K562 (cell line): ENCODE data around the gene DUS1L. TPM values are rescaled to one million over a fixed set of nuclear protein-coding genes. Genes with fewer than 3 reads are reported as not detected.

ENCODE experiments used
- ATAC-seq: fragments of 200-7000 bp; cut with Tn5 transposase; 3 replicates; pipeline ENCODE4 v1.9.1; 2020; ENCODE audit warnings: moderate library complexity
- BruUV-seq: library from RNA; stranded (reverse); fragments of 400-500 nt; replicated peaks from 2 replicates; lab custom pipeline; 2021; lab: Mats Ljungman, UMichigan
- CTCF ChIA-PET: fragments of 300-600 bp; formaldehyde crosslinking; extraction: SDS; loops from one replicate; lab custom pipeline; 2021; ENCODE audit warnings: low intra/inter-chr PET ratio; lab: Yijun Ruan, JAX
- POLR2A ChIA-PET: fragments of 300-600, 350-650 bp; sonication (Branson Sonifier 250); formaldehyde crosslinking; extraction: SDS; loops from one replicate; lab custom pipeline; 2021; ENCODE audit warnings: antibody characterized with exemption, inconsistent platforms; lab: Yijun Ruan, JAX
- DNase-seq, 4 experiments: peaks; one replicate each; pipeline versions ENCODE4 v3.0.0 to v3.0.0-alpha.2; 2011 to 2018; ENCODE audit warnings: low spot score in 3 of 4, mixed read lengths in 3 of 4; ENCODE audit errors: extremely low read depth in 1 of 4
- FAIRE-seq: peaks from 2 replicates; lab custom pipeline; 2011; peaks lifted over from hg19 to GRCh38; lab: Jason Lieb, UNC
- H2AFZ ChIP-seq: 2 replicates; pipeline ENCODE4 v1.6.0; 2011; ENCODE audit warnings: low read depth, low read length, control low read depth, inconsistent platforms
- H3K27ac ChIP-seq: fragments of 200-600 bp; 3 replicates; pipeline ENCODE4 v1.8.0; 2011; ENCODE audit warnings: low read depth, mild to moderate bottlenecking, control low read depth, inconsistent platforms, low read length, moderate library complexity, mixed read lengths; ENCODE audit errors: extremely low read depth
- H3K27me3 ChIP-seq, 2 experiments: fragments of 300-600 bp in 1 of 2; 2 replicates in 1 of 2; 3 replicates in 1 of 2; pipeline versions ENCODE4 v1.6.0 to v1.8.0; 2011; ENCODE audit warnings: inconsistent platforms in 2 of 2, low read length in 2 of 2, mild to moderate bottlenecking in 1 of 2, mixed read lengths in 1 of 2, moderate library complexity in 1 of 2; ENCODE audit not compliant: control insufficient read depth in 2 of 2, insufficient read depth in 2 of 2
- H3K36me3 ChIP-seq: fragments of 300-600 bp; 3 replicates; pipeline ENCODE4 v1.8.0; 2011; ENCODE audit warnings: mild to moderate bottlenecking, low read length, inconsistent platforms; ENCODE audit not compliant: control insufficient read depth, insufficient read depth
- H3K4me1 ChIP-seq, 2 experiments: fragments of 200-600 bp in 1 of 2; replicated peaks in 1 of 2; 2 replicates in 1 of 2; 3 replicates in 1 of 2; pipeline versions ENCODE4 v1.5.1 to v1.8.0; 2011; ENCODE audit warnings: inconsistent platforms in 2 of 2, low read length in 2 of 2, mild to moderate bottlenecking in 1 of 2, mixed read lengths in 1 of 2, moderate library complexity in 1 of 2; ENCODE audit not compliant: control insufficient read depth in 2 of 2, insufficient read depth in 2 of 2
- H3K4me2 ChIP-seq: 2 replicates; pipeline ENCODE4 v1.6.1; 2011; ENCODE audit warnings: low read length, control low read depth, inconsistent platforms, mixed read lengths; ENCODE audit not compliant: insufficient read depth
- H3K4me3 ChIP-seq: fragments of 200-600 bp; sonication (generic), shearing (Covaris generic); 2 replicates; pipeline ENCODE4 v1.5.1; 2016; ENCODE audit warnings: control low read depth, inconsistent platforms
- H3K79me2 ChIP-seq: fragments of 200-600 bp; 3 replicates; pipeline ENCODE4 v1.8.0; 2011; ENCODE audit warnings: low read length, inconsistent platforms; ENCODE audit not compliant: control insufficient read depth, insufficient read depth
- H3K9ac ChIP-seq, 2 experiments: 2 replicates each; pipeline versions ENCODE4 v1.6.0 to v1.6.1; 2011; ENCODE audit warnings: low read depth in 2 of 2, low read length in 2 of 2, control low read depth in 1 of 2, inconsistent platforms in 1 of 2, mild to moderate bottlenecking in 1 of 2, mixed read lengths in 1 of 2; ENCODE audit not compliant: insufficient read depth in 1 of 2
- H3K9me1 ChIP-seq: one replicate; pipeline ENCODE4 v1.6.0; 2011; ENCODE audit warnings: inconsistent platforms, mild to moderate bottlenecking, low read length, moderate library complexity; ENCODE audit not compliant: control insufficient read depth, insufficient read depth
- H3K9me3 ChIP-seq: replicated peaks from 2 replicates; pipeline ENCODE4 v1.5.1; 2011; ENCODE audit warnings: low read depth, low read length, inconsistent platforms; ENCODE audit not compliant: control insufficient read depth, insufficient read depth
- H4K20me1 ChIP-seq: replicated peaks from 2 replicates; pipeline ENCODE4 v1.6.1; 2011; ENCODE audit warnings: low read length, inconsistent platforms, mixed read lengths; ENCODE audit not compliant: control insufficient read depth, insufficient read depth
- CBX2 ChIP-seq: fragments of 200-600 bp; sonication (generic); IDR thresholded peaks from one replicate; pipeline ENCODE4 v1.6.1; 2012; ENCODE audit warnings: mild to moderate bottlenecking, low read length, inconsistent platforms; ENCODE audit not compliant: insufficient read depth, poor library complexity, severe bottlenecking
- CCNT2 ChIP-seq: IDR thresholded peaks from 2 replicates; pipeline ENCODE4 v1.6.1; 2011; ENCODE audit warnings: borderline replicate concordance, low read depth, mild to moderate bottlenecking, moderate library complexity, mixed read lengths, low read length; ENCODE audit not compliant: insufficient read length; ENCODE audit errors: extremely low read depth
- ELK1 ChIP-seq: sonication (generic); formaldehyde crosslinking; IDR thresholded peaks from 2 replicates; pipeline ENCODE4 v1.8.1; 2022; ENCODE audit warnings: missing genetic modification reagents
- FOXM1 ChIP-seq, 2 experiments: fragments of 450-650 bp in 1 of 2; sonication (generic) in 1 of 2; formaldehyde crosslinking in 1 of 2; IDR thresholded peaks; 2 replicates each; pipeline versions ENCODE4 v1.6.1 to v1.9.0; 2017 to 2022; ENCODE audit warnings: low read depth in 2 of 2, mild to moderate bottlenecking in 2 of 2, missing genetic modification reagents in 1 of 2, moderate library complexity in 1 of 2
- ILF3 ChIP-seq: fragments of 450-650 bp; IDR thresholded peaks from 2 replicates; pipeline ENCODE4 v1.6.1; 2018; ENCODE audit warnings: antibody characterized with exemption, mild to moderate bottlenecking, moderate library complexity, borderline replicate concordance
- IRF1 ChIP-seq: sonication (generic); formaldehyde crosslinking; IDR thresholded peaks from 2 replicates; pipeline ENCODE4 v1.8.0; 2022; ENCODE audit warnings: missing genetic modification reagents, mild to moderate bottlenecking, borderline replicate concordance
- KDM5B ChIP-seq: fragments of 200-600 bp; sonication (generic); IDR thresholded peaks from 2 replicates; pipeline ENCODE4 v1.6.1; 2012; ENCODE audit warnings: low read depth, mild to moderate bottlenecking, moderate library complexity, low read length, control low read depth, inconsistent platforms; ENCODE audit not compliant: insufficient replicate concordance
- MNT ChIP-seq, 2 experiments: fragments of 450-650 bp; conservative IDR thresholded peaks; 2 replicates each; pipeline ENCODE4 v1.6.1; 2017; ENCODE audit warnings: mild to moderate bottlenecking in 2 of 2, moderate library complexity in 2 of 2
- MYNN ChIP-seq, 2 experiments: sonication (generic); formaldehyde crosslinking in 1 of 2; IDR thresholded peaks; 2 replicates each; pipeline versions ENCODE4 v1.5.0 to v1.6.1; 2016 to 2020; ENCODE audit warnings: antibody characterized with exemption in 1 of 2, missing genetic modification reagents in 1 of 2
- POLR2AphosphoS2 ChIP-seq: IDR thresholded peaks from 2 replicates; pipeline ENCODE4 v1.6.1; 2012; ENCODE audit warnings: low read length, improper control_type of control experiment
- POLR2B ChIP-seq: fragments of 450-650 bp; IDR thresholded peaks from 2 replicates; pipeline ENCODE4 v1.6.1; 2018; ENCODE audit warnings: low read depth; ENCODE audit not compliant: partially characterized antibody
- POLR2G ChIP-seq: fragments of 200-400 bp; formaldehyde crosslinking; IDR thresholded peaks from 2 replicates; pipeline ENCODE4 v1.6.1; 2017; ENCODE audit warnings: low read depth, mild to moderate bottlenecking, antibody characterized with exemption, low read length, moderate library complexity
- RBFOX2 ChIP-seq: fragments of 200-400 bp; formaldehyde crosslinking; IDR thresholded peaks from 2 replicates; pipeline ENCODE4 v1.6.1; 2017; ENCODE audit warnings: low read depth, mild to moderate bottlenecking, low read length, moderate library complexity
- ZNF785 ChIP-seq: fragments of 250-450 bp; sonication (Bioruptor Pico); IDR thresholded peaks from 2 replicates; pipeline ENCODE4 v1.4.0; 2020; ENCODE audit warnings: mild to moderate bottlenecking
- WGBS: fragments of 100-300 bp; shearing (Covaris generic); methylation state at CpG from one replicate; pipeline ENCODE4 v1.1.6; 2016; ENCODE audit warnings: low coverage, mixed read lengths; ENCODE audit not compliant: insufficient coverage; ENCODE audit errors: missing lambda C conversion rate; 5-methylcytosine and 5-hydroxymethylcytosine counted together
- in situ Hi-C: fragments of 300-500 bp; cut with MboI; formaldehyde crosslinking; loops from 4 replicates; pipeline ENCODE4 v1.15.0; 2018; ENCODE audit warnings: inconsistent platforms, mixed read lengths
- intact Hi-C: fragments of 100-400 bp; cut with micrococcal nuclease; formaldehyde crosslinking; loops from 2 replicates; pipeline ENCODE4 v1.14.2; 2022
- polyA plus RNA-seq, 8 experiments: library from polyadenylated mRNA; depleted of rRNA in 4 of 8; stranded (reverse) in 5 of 8; unstranded in 3 of 8; fragments of >200 nt; fragmentation: Nextera tagmentation in 2 of 8; fragmentation: Illumina TruSeq in 1 of 8; extraction: Ambion mirVana in 2 of 8; extraction: Trizol in 1 of 8; gene quantifications; 2 replicates each; pipeline versions ENCODE4 v1.2.1 to v1.2.3, GENCODE V29; 2011 to 2014; ENCODE audit warnings: inconsistent platforms in 1 of 8, missing spikeins in 1 of 8
- total RNA-seq, 7 experiments: library from RNA; depleted of rRNA in 6 of 7; stranded (reverse); fragments of >200 nt in 6 of 7; fragmentation: Illumina TruSeq in 2 of 7; extraction: Trizol in 2 of 7; gene quantifications; 2 replicates each; pipeline versions ENCODE4 v1.2.1 to v1.2.3, GENCODE V29; 2011 to 2021; ENCODE audit warnings: low replicate concordance in 1 of 7

The DUS1L gene
- total and polyA plus RNA-seq, 9 of the 15 experiments (the other 6 are each of a cell fraction or from before 2014, with no cell fraction given) = 7.8 to 210 (median 83.9) TPM

GRCh38 chr17:82034371-82035011, 31.1 kb downstream of the DUS1L start:
- DNase-seq (no peak), FAIRE-seq (no peak), ATAC-seq (no peak)
- Histone ChIP-seq H3K4me2 (no peak overlapping the region), H3K27ac (no peak overlapping the region), H2AFZ (no peak overlapping the region), H3K9me1 (peaks cover 6% of the 10 kb centered on the region), H3K4me3 (no peak overlapping the region), H3K4me1 (peaks cover 29 to 80% of the 10 kb centered on the region in 2 experiments), H4K20me1 (peaks cover 21% of the 10 kb centered on the region; the same call in 1 of the 2 replicates), H3K36me3 (peaks cover 38% of the 10 kb centered on the region; the same call in 2 of the 3 replicates), H3K9ac (peak overlapping the region in 1 of 2 experiments; percentile 80; a peak in 2 of 4 replicates), H3K79me2 (peaks cover 41% of the 10 kb centered on the region), H3K27me3 (no peaks in the 10 kb centered on the region), H3K9me3 (no peaks in the 10 kb centered on the region)
- no TSS peak for BruUV-seq
- intact Hi-C loops = loop anchor here (5.0 to 10.0 kb wide), 2 partner anchors 63 to 310 kb away; partner anchors contain the start of gene FASN
- ChIA-PET CTCF (no interaction called here), POLR2A (interaction anchor here (0.5 to 6.4 kb wide), 6 partner anchors 9 to 255 kb away, joined by 3 to 51 read pairs (median 4); partner anchors contain the start of genes CENPX and LRRC45)
- in situ Hi-C loops = loop anchor here (5.0 kb wide), 1 partner anchor 123 kb away; no protein-coding TSS in a partner anchor
- WGBS = 70% methylated on average over 16 of the region's 23 CpGs
- TF ChIP-seq ELK1 (no peak), MYNN (IDR thresholded peaks at IDR 0.05) (peak; percentile 38; the same call in 1 of the 2 replicates), MYNN (CRISPR knock-in tag; IDR thresholded peaks at IDR 0.05) (no peak), IRF1 (CRISPR knock-in tag) (no peak), CBX2 (no peak), POLR2G (peak; percentile 65; the same call in 1 of the 2 replicates), POLR2AphosphoS2 (peak; percentile 70; the same call in 1 of the 2 replicates), POLR2B (peak; percentile 45), MNT (conservative IDR thresholded peaks at IDR 0.05) (peak in 1 of 2 experiments; percentile 36; a peak in 1 of 4 replicates), FOXM1 (IDR thresholded peaks at IDR 0.05; ENCODE audit: low read depth) (no peak), FOXM1 (CRISPR knock-in tag; IDR thresholded peaks at IDR 0.05; ENCODE audit: low read depth) (no peak), ILF3 (no peak), ZNF785 (CRISPR knock-in tag) (no peak), KDM5B (peak; percentile 48), RBFOX2 (0 out of 2 replicates have a peak, but pooled peaks have one; percentile 19), CCNT2 (no peak)
